Ascending aorta (tissue), 2 donors: ENCODE measurements around the gene QSOX2. TPM values are rescaled to one million over a fixed set of nuclear protein-coding genes. Genes with fewer than 3 reads are reported as not detected.

ENCODE experiments used
- DNase-seq, 2 donors: peaks; one replicate each; pipeline ENCODE4 v3.0.0-alpha.2; 2019; ENCODE audit warnings: low spot score in 2 of 2
- H3K27ac ChIP-seq, 2 donors: fragments of 200-600 bp; sonication (generic); one replicate each; pipeline ENCODE4 v1.5.1; 2016 to 2017; ENCODE audit warnings: mild to moderate bottlenecking in 1 of 2
- H3K27me3 ChIP-seq: fragments of 200-600 bp; sonication (generic); one replicate; pipeline ENCODE4 v1.5.1; 2017
- H3K36me3 ChIP-seq, 2 donors: fragments of 200-600 bp; sonication (generic); one replicate each; pipeline ENCODE4 v1.5.1; 2016
- H3K4me1 ChIP-seq, 2 donors: fragments of 200-600 bp; sonication (generic); one replicate each; pipeline ENCODE4 v1.5.1; 2016 to 2017; ENCODE audit warnings: mild to moderate bottlenecking in 1 of 2
- H3K4me3 ChIP-seq, 2 donors: fragments of 200-600 bp; sonication (generic); one replicate each; pipeline ENCODE4 v1.5.1; 2016 to 2017; ENCODE audit warnings: mild to moderate bottlenecking in 1 of 2
- H3K9me3 ChIP-seq, 2 donors: fragments of 200-600 bp; sonication (generic); one replicate each; pipeline ENCODE4 v1.5.1; 2016
- CTCF ChIP-seq, 3 experiments: fragments of 200-600 bp in 2 of 3; fragments of 450-650 bp in 1 of 3; sonication (generic) in 2 of 3; IDR thresholded peaks; one replicate each; pipeline ENCODE4 v1.5.1; 2016 to 2019; ENCODE audit warnings: antibody characterized with exemption in 3 of 3, mild to moderate bottlenecking in 1 of 3, moderate library complexity in 1 of 3
- intact Hi-C: fragments of 100-400 bp; cut with DNase I; formaldehyde crosslinking; loops from one replicate; pipeline ENCODE4 v1.15.1; 2023
- total RNA-seq: library from RNA; depleted of rRNA; stranded (reverse); fragments of >200 nt; gene quantifications from one replicate; pipeline ENCODE4 v1.1.0, GENCODE V29; 2016

The QSOX2 gene
- total RNA-seq, 1 donor from 2014 or later = 3.7 TPM

GRCh38 chr9:136257381-136258298 lies 12.0 kb upstream of the QSOX2 start:
- no peaks in the 10 kb centered on the region for H3K4me1 ChIP-seq
- no peak overlapping the region for H3K27ac ChIP-seq
- DNase-seq = no peak
- no peaks in the 10 kb centered on the region for H3K27me3 ChIP-seq
- no peak overlapping the region for H3K4me3 ChIP-seq
- H3K9me3 ChIP-seq = no peaks in the 10 kb centered on the region
- H3K36me3 ChIP-seq = no peaks in the 10 kb centered on the region
- intact Hi-C loops = no loop called here
- TF ChIP-seq CTCF (IDR thresholded peaks at IDR 0.05) = no peak

- H3K9me3 ChIP-seq = no peaks in the 10 kb centered on the region
- H3K4me3 ChIP-seq = no peak overlapping the region
- TF ChIP-seq CTCF (IDR thresholded peaks at IDR 0.05) = no peak
- no peaks in the 10 kb centered on the region for H3K27me3 ChIP-seq
- no peak overlapping the region for H3K27ac ChIP-seq
- intact Hi-C loops = no loop called here
- no peaks in the 10 kb centered on the region for H3K36me3 ChIP-seq
- DNase-seq = no peak
- no peaks in the 10 kb centered on the region for H3K4me1 ChIP-seq
Measured at GRCh38 chr9:136255896-136256890, 10.6 kb upstream of the QSOX2 start.

- no peaks in the 10 kb centered on the region for H3K9me3 ChIP-seq
- no peaks in the 10 kb centered on the region for H3K4me1 ChIP-seq
- no peaks in the 10 kb centered on the region for H3K36me3 ChIP-seq
- H3K27me3 ChIP-seq = no peaks in the 10 kb centered on the region
- no peak for TF ChIP-seq CTCF (IDR thresholded peaks at IDR 0.05)
- no peak overlapping the region for H3K27ac ChIP-seq
- H3K4me3 ChIP-seq = no peak overlapping the region
- intact Hi-C loops = no loop called here
- no peak for DNase-seq
Measured at GRCh38 chr9:136255166-136255538, 9.5 kb upstream of the QSOX2 start.

GRCh38 chr9:136254381-136255165 lies 9.0 kb upstream of the QSOX2 start:
- intact Hi-C loops = no loop called here
- DNase-seq = no peak
- no peaks in the 10 kb centered on the region for H3K27me3 ChIP-seq
- no peaks in the 10 kb centered on the region for H3K4me1 ChIP-seq
- H3K4me3 ChIP-seq = no peak overlapping the region
- no peak overlapping the region for H3K27ac ChIP-seq
- no peak for TF ChIP-seq CTCF (IDR thresholded peaks at IDR 0.05)
- no peaks in the 10 kb centered on the region for H3K9me3 ChIP-seq
- no peaks in the 10 kb centered on the region for H3K36me3 ChIP-seq
